Cortex of kidney (tissue), 1 donor: ENCODE results near the gene SULT1B1.

Experiments
- DNase-seq: peaks from one replicate; lab custom pipeline; 2025; lab: John Stamatoyannopoulos, UW

SULT1B1 gene

GRCh38 chr4:69697536-69698242 is 62.7 kb downstream of the SULT1B1 start:
- DNase-seq = no peak

GRCh38 chr4:69689599-69689998 is 70.8 kb downstream of the SULT1B1 start:
- no peak for DNase-seq

GRCh38 chr4:69684804-69685203 is 75.6 kb downstream of the SULT1B1 start:
- DNase-seq = no peak
